ENCODE results near the gene KDM5B.

DNA sequence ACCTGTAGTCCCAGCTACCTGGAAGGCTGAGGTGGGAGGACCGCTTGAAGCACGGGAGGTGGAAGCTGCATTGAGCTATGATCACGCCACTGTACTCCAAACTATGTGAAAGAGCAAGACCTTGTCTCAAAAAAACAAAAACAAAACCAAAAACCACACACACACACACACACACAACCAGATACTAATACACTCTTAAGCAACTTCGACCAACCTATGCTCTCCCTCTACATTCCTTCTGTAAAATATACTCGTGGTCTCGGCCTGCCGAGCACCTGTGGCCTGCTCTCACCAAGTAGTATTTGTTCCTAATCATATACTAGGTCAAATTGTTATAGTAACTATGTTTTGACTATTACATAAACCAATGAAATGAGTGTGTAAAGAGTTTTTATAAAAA is 84.5 kb downstream of the KDM5B start:
- no peak for TF ChIP-seq EZH2 (IDR thresholded peaks at IDR 0.05; ENCODE audit: borderline replicate concordance, low read depth, low read length, severe bottlenecking)
- TF ChIP-seq, protein P1, sequence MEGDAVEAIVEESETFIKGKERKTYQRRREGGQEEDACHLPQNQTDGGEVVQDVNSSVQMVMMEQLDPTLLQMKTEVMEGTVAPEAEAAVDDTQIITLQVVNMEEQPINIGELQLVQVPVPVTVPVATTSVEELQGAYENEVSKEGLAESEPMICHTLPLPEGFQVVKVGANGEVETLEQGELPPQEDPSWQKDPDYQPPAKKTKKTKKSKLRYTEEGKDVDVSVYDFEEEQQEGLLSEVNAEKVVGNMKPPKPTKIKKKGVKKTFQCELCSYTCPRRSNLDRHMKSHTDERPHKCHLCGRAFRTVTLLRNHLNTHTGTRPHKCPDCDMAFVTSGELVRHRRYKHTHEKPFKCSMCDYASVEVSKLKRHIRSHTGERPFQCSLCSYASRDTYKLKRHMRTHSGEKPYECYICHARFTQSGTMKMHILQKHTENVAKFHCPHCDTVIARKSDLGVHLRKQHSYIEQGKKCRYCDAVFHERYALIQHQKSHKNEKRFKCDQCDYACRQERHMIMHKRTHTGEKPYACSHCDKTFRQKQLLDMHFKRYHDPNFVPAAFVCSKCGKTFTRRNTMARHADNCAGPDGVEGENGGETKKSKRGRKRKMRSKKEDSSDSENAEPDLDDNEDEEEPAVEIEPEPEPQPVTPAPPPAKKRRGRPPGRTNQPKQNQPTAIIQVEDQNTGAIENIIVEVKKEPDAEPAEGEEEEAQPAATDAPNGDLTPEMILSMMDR (IDR thresholded peaks at IDR 0.05; ENCODE audit: borderline replicate concordance, extremely low read depth, low read length, poor library complexity, severe bottlenecking) = no peak
